CD14-positive monocyte (primary cell): Measurements from ENCODE around the gene COL13A1. TPM values are rescaled to one million over a fixed set of nuclear protein-coding genes. Genes with fewer than 3 reads are reported as not detected.

Source experiments
- DNase-seq, 3 donors: peaks; one replicate each; pipeline ENCODE4 v3.0.0-alpha.2; 2011 to 2022
- H2AFZ ChIP-seq: 2 replicates; pipeline ENCODE4 v1.6.0; 2012; ENCODE audit warnings: mild to moderate bottlenecking, low read depth, low read length, inconsistent platforms; ENCODE audit not compliant: insufficient read depth, poor library complexity, severe bottlenecking
- H3K27ac ChIP-seq, 2 donors: 1 replicate in 1 of 2; 2 replicates in 1 of 2; pipeline ENCODE4 v1.5.1; 2012 to 2013; ENCODE audit warnings: low read length in 2 of 2, control low read depth in 1 of 2, inconsistent platforms in 1 of 2, low read depth in 1 of 2, mild to moderate bottlenecking in 1 of 2
- H3K27me3 ChIP-seq, 2 donors: one replicate each; pipeline versions ENCODE4 v1.6.0 to v1.6.1; 2011 to 2013; ENCODE audit warnings: low read length in 2 of 2; ENCODE audit not compliant: control insufficient read depth in 2 of 2, insufficient read depth in 2 of 2
- H3K36me3 ChIP-seq, 2 donors: replicated peaks in 1 of 2; 1 replicate in 1 of 2; 2 replicates in 1 of 2; pipeline versions ENCODE4 v1.5.1 to v1.6.1; 2012 to 2013; ENCODE audit warnings: low read length in 2 of 2, control low read depth in 1 of 2, inconsistent platforms in 1 of 2, mild to moderate bottlenecking in 1 of 2; ENCODE audit not compliant: insufficient read depth in 2 of 2, control insufficient read depth in 1 of 2
- H3K4me1 ChIP-seq, 2 donors: 1 replicate in 1 of 2; 2 replicates in 1 of 2; pipeline versions ENCODE4 v1.5.1 to v1.6.1; 2012 to 2013; ENCODE audit warnings: low read length in 2 of 2, control low read depth in 1 of 2, inconsistent platforms in 1 of 2, mild to moderate bottlenecking in 1 of 2, moderate library complexity in 1 of 2; ENCODE audit not compliant: insufficient read depth in 2 of 2, control insufficient read depth in 1 of 2
- H3K4me2 ChIP-seq: replicated peaks from 2 replicates; pipeline ENCODE3; 2012; ENCODE audit warnings: low read length, moderate library complexity, mild to moderate bottlenecking; ENCODE audit not compliant: poor library complexity, severe bottlenecking; ENCODE audit errors: extremely low read depth
- H3K4me3 ChIP-seq, 3 experiments: fragments of 200-600 bp in 1 of 3; sonication (generic) in 1 of 3; replicated peaks in 1 of 3; 1 replicate in 2 of 3; 2 replicates in 1 of 3; pipeline ENCODE4 v1.5.1; 2011 to 2013; ENCODE audit warnings: low read length in 3 of 3, mild to moderate bottlenecking in 3 of 3, control low read depth in 2 of 3, low read depth in 2 of 3, inconsistent platforms in 1 of 3, moderate library complexity in 1 of 3
- H3K79me2 ChIP-seq: 2 replicates; pipeline ENCODE4 v1.6.0; 2012; ENCODE audit warnings: mild to moderate bottlenecking, control low read depth, inconsistent platforms, low read length, moderate library complexity; ENCODE audit not compliant: insufficient read depth
- H3K9ac ChIP-seq: 2 replicates; pipeline ENCODE4 v1.6.0; 2017; ENCODE audit warnings: low read length, mild to moderate bottlenecking; ENCODE audit not compliant: insufficient read depth, poor library complexity, severe bottlenecking
- H3K9me3 ChIP-seq, 2 donors: replicated peaks in 1 of 2; 1 replicate in 1 of 2; 2 replicates in 1 of 2; pipeline versions ENCODE4 v1.5.1 to v1.6.1; 2012 to 2013; ENCODE audit warnings: low read length in 2 of 2, control low read depth in 1 of 2; ENCODE audit not compliant: control insufficient read depth in 1 of 2, insufficient read depth in 1 of 2
- H4K20me1 ChIP-seq: 2 replicates; pipeline ENCODE4 v1.6.0; 2012; ENCODE audit warnings: mild to moderate bottlenecking, low read length, control low read depth, moderate library complexity; ENCODE audit not compliant: insufficient read depth
- H3K27ac Mint-ChIP-seq, 7 donors: one replicate each; pipeline ENCODE4 v1.8.0; 2020; ENCODE audit warnings: mild to moderate bottlenecking in 7 of 7, mixed read lengths in 7 of 7, moderate library complexity in 6 of 7, inconsistent platforms in 2 of 7
- H3K27me3 Mint-ChIP-seq, 3 donors: one replicate each; pipeline ENCODE4 v1.8.0; 2021 to 2022; ENCODE audit warnings: low read depth in 3 of 3, mild to moderate bottlenecking in 3 of 3, mixed read lengths in 3 of 3, moderate library complexity in 3 of 3, inconsistent platforms in 1 of 3
- H3K36me3 Mint-ChIP-seq, 2 donors: one replicate each; pipeline ENCODE4 v1.8.0; 2020; ENCODE audit warnings: mixed read lengths in 2 of 2, inconsistent platforms in 1 of 2, mild to moderate bottlenecking in 1 of 2
- H3K4me1 Mint-ChIP-seq: one replicate; pipeline ENCODE4 v1.8.0; 2020; ENCODE audit warnings: mild to moderate bottlenecking, mixed read lengths
- H3K4me3 Mint-ChIP-seq, 2 donors: one replicate each; pipeline ENCODE4 v1.8.0; 2020; ENCODE audit warnings: mild to moderate bottlenecking in 2 of 2, mixed read lengths in 2 of 2, moderate library complexity in 1 of 2
- H3K9me3 Mint-ChIP-seq, 7 donors: one replicate each; pipeline ENCODE4 v1.8.0; 2020 to 2022; ENCODE audit warnings: mixed read lengths in 7 of 7, mild to moderate bottlenecking in 6 of 7, moderate library complexity in 6 of 7, inconsistent platforms in 2 of 7
- CTCF ChIP-seq: fragments of 200-600 bp; IDR thresholded peaks from one replicate; pipeline ENCODE4 v1.8.0; 2022; ENCODE audit warnings: antibody characterized with exemption, mild to moderate bottlenecking
- WGBS: methylation state at CpG from one replicate; pipeline ENCODE4 v1.1.5; 2013; ENCODE audit warnings: missing lambda C conversion rate; ENCODE audit not compliant: insufficient coverage; 5-methylcytosine and 5-hydroxymethylcytosine counted together
- intact Hi-C, 2 donors: fragments of 100-400 bp; cut with micrococcal nuclease; formaldehyde crosslinking; loops; one replicate each; pipeline versions ENCODE4 v1.15.0 to v1.15.1; 2023
- polyA plus RNA-seq, 3 donors: library from polyadenylated mRNA; depleted of rRNA in 1 of 3; unstranded in 2 of 3; stranded (reverse) in 1 of 3; fragments of 300-500 nt in 2 of 3; fragments of >200 nt in 1 of 3; fragmentation: Illumina TruSeq in 2 of 3; gene quantifications; 1 replicate in 2 of 3; 2 replicates in 1 of 3; pipeline ENCODE4 v1.2.3, GENCODE V29; 2012 to 2021

COL13A1 gene
- polyA plus RNA-seq, 3 donors = not detected

- DNase-seq = no peak
- Mint-ChIP-seq H3K27me3 (peaks cover 2 to 10% (median 4%) of the 10 kb centered on the region in 3 donors), H3K36me3 (peaks cover 0 to 3% of the 10 kb centered on the region in 2 donors), H3K4me3 (no peak overlapping the region), H3K4me1 (peaks cover 10% of the 10 kb centered on the region), H3K9me3 (peaks cover 13 to 34% (median 22%) of the 10 kb centered on the region in 7 donors), H3K27ac (no peak overlapping the region)
- no peak overlapping the region for H3K27ac ChIP-seq
- no peaks in the 10 kb centered on the region for H4K20me1 ChIP-seq
- H2AFZ ChIP-seq = no peak overlapping the region
- no peak overlapping the region for H3K4me3 ChIP-seq
- no peak overlapping the region for H3K4me2 ChIP-seq
- no peak overlapping the region for H3K9ac ChIP-seq
- H3K4me1 ChIP-seq = peaks cover 5 to 8% of the 10 kb centered on the region in 2 donors
- H3K36me3 ChIP-seq = no peaks in the 10 kb centered on the region
- TF ChIP-seq CTCF = no peak
- WGBS = 100% methylated on average over 3 of the region's 4 CpGs
- no peaks in the 10 kb centered on the region for H3K27me3 ChIP-seq
- intact Hi-C loops = no loop called here
- no peaks in the 10 kb centered on the region for H3K79me2 ChIP-seq
- peaks cover 16 to 25% of the 10 kb centered on the region in 2 donors for H3K9me3 ChIP-seq
Observed at GRCh38 chr10:69939481-69939880, 137.8 kb downstream of the COL13A1 start.

GRCh38 chr10:69941730-69942129 lies 140.0 kb downstream of the COL13A1 start:
- H3K36me3 Mint-ChIP-seq = peaks cover 0 to 3% of the 10 kb centered on the region in 2 donors
- Histone ChIP-seq H3K4me2 (no peak overlapping the region), H3K27ac (no peak overlapping the region), H4K20me1 (no peaks in the 10 kb centered on the region), H3K9ac (no peak overlapping the region), H3K36me3 (no peaks in the 10 kb centered on the region), H3K79me2 (no peaks in the 10 kb centered on the region), H3K27me3 (no peaks in the 10 kb centered on the region), H3K4me1 (peaks cover 5 to 8% of the 10 kb centered on the region in 2 donors), H2AFZ (no peak overlapping the region), H3K4me3 (no peak overlapping the region), H3K9me3 (peaks cover 16 to 25% of the 10 kb centered on the region in 2 donors)
- WGBS = 95% methylated on average over 8 of the region's 11 CpGs
- no peak overlapping the region for H3K4me3 Mint-ChIP-seq
- H3K27me3 Mint-ChIP-seq = peaks cover 2 to 6% (median 6%) of the 10 kb centered on the region in 3 donors
- H3K4me1 Mint-ChIP-seq = peaks cover 10% of the 10 kb centered on the region
- H3K9me3 Mint-ChIP-seq = peaks cover 13 to 34% (median 22%) of the 10 kb centered on the region in 7 donors
- H3K27ac Mint-ChIP-seq = no peak overlapping the region
- no peak for TF ChIP-seq CTCF
- intact Hi-C loops = no loop called here
- no peak for DNase-seq
